HG03378 (cell line): ENCODE measurements around the gene RRAS2.
A peak's percentile ranks its signal among the peaks of the same experiment; 100 is the strongest.
"Not testable (repeated sequence)": the region's sequence is repeated elsewhere in the genome, so short reads cannot be mapped to it uniquely, and the experiment has no call there.

Experiments used
- ATAC-seq: cut with Tn5 transposase; IDR thresholded peaks from one replicate; pipeline ENCODE4 v1.9.1; 2021; ENCODE audit warnings: mild to moderate bottlenecking, moderate library complexity; ENCODE audit not compliant: unreplicated experiment

The RRAS2 gene

DNA sequence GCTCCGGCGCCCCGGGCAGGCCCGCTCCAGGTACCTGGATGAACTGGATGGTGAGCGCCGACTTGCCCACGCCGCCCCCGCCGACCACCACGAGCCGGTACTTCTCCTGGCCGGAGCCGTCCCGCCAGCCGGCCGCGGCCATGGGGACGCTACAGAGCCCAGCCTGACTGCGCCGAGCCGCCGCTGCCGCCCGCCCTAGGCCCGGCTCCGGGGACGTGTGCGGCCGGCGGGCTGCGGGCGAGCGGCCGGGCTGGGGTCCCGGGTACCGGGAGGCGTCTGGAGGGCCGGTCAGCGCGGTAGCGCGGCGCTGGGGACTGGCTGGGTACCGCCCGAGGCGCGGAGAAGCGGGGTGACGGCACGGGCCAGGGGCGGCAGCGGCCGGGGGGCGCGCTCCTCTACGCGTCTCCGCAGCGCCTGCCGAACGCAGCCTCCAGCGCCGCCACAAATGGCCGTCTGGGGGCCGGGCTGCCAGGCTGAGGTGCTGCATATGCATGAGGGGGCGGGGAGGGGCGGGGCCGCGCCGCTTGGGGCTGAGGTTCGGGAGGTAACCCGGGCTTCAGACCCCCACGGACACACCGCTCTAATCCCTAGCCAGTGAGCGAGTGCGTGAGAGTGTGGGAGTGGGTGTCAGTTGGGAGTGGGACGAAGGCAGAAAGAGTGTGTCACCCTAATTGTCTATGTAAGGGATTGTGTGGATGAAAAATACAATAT, at the start of gene RRAS2:
TSS of gene RRAS2 (minus strand) at position 455 of the 711 bp plus-strand sequence. CDS start at position 142, 313 bp downstream.
- peak; percentile 53 for ATAC-seq

- ATAC-seq, result no peak
Measured at GRCh38 chr11:14408612-14409011, 49.6 kb upstream of the RRAS2 start.

- ATAC-seq, result not testable (repeated sequence)
Measured at GRCh38 chr11:14406116-14406515, 47.1 kb upstream of the RRAS2 start.

DNA sequence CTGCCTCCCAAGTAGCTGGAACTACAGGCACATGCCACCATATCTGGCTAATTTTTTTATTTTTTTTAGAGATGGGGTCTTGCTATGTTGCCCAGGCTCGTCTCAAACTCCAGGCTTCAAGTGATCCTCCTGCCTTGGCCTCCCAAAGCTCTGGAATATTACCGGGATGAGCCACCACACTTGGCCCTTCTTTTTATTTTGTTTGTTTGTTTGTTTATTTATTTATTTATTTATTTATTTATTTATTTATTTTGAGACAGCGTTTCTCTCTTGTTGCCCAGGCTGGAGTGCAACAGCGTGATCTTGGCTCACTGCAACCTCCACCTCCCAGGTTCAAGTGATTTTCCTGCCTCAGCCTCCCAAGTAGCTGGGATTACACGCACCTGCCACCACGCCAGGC, 44.5 kb upstream of the RRAS2 start:
- not testable (repeated sequence) for ATAC-seq

- no peak for ATAC-seq
Measured at GRCh38 chr11:14399087-14399486, 40.1 kb upstream of the RRAS2 start.

- no peak for ATAC-seq
Measured at GRCh38 chr11:14396273-14396672, 37.3 kb upstream of the RRAS2 start.

DNA sequence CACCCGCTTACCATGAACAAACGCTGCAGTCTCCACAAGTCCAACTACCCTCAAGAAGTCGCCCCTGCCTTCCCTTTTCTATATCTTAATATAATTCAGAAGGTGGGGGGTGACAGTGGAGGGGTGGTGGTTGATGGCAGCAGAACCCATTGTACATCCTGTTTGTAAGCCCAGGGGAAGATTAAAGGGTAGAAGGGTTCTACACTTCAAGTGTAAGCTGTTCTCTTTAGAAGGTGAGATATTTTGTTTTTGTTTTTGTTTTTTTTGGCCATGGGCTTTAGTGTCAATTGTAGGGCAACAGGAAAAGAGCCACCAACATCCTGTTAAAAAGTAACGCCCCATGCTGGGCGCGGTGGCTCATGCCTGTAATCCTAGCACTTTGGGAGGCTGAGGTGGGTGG, 34.9 kb upstream of the RRAS2 start:
- ATAC-seq, result no peak

DNA sequence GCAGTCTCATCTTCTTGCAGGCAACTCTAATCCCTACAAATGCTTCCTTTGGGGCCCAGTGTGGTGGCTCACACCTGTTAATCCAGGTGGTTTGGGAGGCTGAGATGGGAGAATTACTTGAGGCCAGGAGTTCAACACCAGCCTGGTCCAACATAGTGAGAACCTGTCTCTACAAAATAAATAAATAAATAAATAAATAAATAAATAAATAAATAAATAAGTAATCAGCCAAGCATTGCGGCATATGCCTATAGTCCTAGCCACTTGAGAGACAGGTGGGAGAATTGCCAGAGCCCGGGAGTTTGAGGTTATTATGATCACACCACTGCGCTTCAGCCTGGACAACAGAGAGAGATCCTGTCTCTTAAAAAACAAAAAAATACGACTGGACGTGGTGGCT, 34.1 kb upstream of the RRAS2 start:
- no peak for ATAC-seq

DNA sequence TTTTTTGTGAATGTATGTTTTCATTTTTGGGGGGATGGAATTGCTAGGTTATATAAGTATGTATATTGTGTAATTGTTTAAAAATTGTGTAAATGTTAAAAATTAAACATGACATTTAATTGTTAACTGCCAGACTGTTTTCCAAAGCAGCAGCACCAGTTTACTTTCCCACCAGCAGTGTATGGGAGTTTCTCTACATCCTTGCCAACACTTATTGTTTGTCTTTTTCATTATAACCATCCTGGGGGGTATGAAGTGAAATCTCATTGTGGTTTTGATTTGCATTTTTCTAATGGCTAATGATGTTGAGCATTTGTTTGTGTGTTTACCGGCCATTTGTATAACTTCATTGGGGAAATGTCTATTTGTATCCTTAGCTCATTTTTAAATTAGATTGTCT, 31.7 kb upstream of the RRAS2 start:
- no peak for ATAC-seq

- no peak for ATAC-seq
Measured at GRCh38 chr11:14388352-14388751, 29.4 kb upstream of the RRAS2 start.

GRCh38 chr11:14386895-14387480, 28.0 kb upstream of the RRAS2 start:
- no peak for ATAC-seq

DNA sequence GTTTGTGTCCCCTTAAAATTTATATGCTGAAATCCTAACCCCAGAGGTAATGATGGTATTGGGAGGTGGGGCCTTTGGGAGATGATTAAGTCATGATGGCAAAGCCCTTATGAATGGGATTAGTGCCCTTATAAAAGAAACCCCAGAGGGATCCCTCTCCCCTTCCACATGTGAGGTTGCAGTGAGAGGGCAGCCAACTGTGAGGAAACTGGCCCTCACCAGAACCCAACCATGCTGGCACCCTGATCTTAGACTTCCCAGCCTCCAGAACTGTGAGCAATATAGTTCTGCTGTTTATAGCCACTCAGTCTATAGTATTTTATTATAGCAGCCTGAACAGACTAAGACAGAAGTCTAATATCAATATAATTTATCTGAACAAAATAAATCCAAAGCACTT, 27.1 kb upstream of the RRAS2 start:
- ATAC-seq, result no peak

DNA sequence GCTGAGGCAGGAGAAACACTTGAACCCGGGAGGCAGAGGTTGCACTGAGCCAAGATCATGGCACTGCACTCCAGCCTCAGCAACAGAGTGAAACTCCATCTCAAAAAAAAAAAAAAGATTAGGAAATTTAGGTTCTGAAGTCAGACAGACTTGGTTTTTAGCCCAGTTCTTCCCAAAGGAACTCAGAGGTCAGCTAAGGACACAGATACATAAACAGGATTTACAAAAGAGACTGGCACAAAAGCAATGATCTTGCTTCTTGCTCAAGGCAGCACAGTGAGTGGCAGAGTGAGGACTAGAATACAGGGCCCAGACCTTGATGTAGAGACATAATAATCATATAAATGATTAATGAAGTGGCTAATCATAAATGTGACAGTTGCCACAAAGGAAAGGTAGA, 25.4 kb upstream of the RRAS2 start:
- ATAC-seq, result no peak

- ATAC-seq, result no peak
Measured at GRCh38 chr11:14381968-14382367, 23.0 kb upstream of the RRAS2 start.

DNA sequence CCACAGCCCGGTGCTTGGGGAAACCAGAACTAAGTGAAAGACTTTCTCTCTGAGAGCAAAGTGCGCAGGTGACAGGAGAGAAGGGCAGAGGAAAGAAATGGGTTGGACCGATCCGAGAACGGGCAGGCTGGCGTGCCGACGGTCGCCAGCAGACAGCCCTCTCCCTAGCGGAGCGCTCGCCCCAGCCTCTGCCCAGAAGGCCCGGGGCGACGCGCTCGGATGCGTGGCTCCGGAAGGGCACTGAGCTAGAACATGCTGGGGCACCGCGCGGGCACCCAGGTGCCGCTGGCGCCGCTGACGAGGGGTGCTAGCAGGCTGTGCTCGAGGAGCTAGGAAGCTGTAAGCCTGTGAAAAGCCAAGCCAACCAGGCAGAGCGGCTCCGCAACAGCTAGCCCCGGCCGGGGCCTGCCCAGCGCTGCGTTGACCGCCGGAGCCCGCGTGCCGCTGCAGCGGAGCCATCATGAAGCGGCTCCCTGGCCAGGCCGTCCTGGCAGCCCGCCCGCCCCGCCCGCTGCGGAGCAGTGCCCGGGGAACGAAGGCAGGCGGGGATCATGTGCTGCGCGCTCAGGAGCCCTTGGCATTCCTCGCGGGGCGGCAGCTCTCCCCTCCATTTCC, 22.1 kb upstream of the RRAS2 start:
- peak; percentile 74 for ATAC-seq

DNA sequence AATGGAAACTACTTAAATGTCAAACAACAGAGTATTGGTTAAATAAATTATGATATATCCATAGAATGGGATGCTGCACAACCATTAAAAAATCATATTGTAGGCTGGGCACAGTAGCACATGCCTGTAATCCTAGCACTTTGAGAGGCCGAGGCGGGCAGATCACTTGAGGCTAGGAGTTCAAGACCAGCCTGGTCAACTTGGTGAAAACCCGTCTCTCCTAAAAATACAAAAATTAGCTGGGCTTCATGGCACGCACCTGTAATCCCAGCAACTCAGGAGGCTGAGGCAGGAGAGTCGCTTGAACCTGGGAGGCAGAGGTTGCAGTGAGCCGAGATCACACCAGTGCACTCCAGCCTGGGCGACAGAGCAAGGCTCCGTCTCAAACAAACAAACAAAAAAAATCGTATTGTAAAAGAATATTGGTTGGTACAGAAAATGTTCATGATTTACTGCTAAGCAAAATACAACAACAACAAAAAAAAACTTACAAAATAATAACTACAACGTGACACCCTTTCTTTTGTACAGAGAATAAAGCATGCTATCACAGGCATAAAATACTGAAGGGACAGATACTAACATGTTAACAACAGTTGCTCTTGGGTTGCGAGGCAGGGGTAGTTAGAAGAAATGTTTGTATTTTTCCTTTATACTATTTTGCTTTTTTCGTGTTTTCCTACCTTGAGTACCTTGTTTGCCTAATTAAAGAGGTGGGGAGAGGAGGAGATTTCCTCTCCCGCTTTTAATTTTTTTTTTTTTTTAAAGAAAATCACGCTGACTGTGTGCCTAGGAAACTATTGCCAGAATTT, 21.3 kb upstream of the RRAS2 start:
- no peak for ATAC-seq

DNA sequence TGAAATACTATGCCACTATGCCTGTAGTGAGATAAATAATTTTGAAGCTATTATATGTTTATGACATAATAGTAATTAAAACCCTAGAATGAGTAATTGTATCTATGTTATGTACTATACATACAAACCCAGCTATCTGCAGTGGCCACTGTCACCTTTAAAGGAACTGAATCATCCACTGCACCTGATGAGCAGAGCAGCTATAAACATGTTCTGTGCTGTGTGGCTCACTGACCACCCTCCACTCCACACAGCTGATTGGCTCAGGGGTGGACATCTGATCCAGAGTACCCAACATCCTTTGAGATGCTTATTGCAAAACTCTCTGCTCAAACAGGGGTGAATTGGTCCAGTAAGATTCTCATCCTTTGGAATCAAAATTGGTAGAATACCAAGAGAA, 19.2 kb upstream of the RRAS2 start:
- no peak for ATAC-seq

- no peak for ATAC-seq
Measured at GRCh38 chr11:14376920-14377319, 17.9 kb upstream of the RRAS2 start.

- ATAC-seq, result no peak
Measured at GRCh38 chr11:14374922-14375830, 16.2 kb upstream of the RRAS2 start.

- no peak for ATAC-seq
Measured at GRCh38 chr11:14373941-14374646, 15.1 kb upstream of the RRAS2 start.
